Stimulated activated CD4-positive, alpha-beta T cell treated with anti-CD3 and anti-CD28 coated beads, Interleukin-12 subunit alpha, Interleukin-12 subunit beta, amount 100 ng/mL, for 24 hours (primary cell): ENCODE results near the gene SCNN1B.
"Not testable (repeated sequence)": the region's sequence is repeated elsewhere in the genome, so short reads cannot be mapped to it uniquely, and the experiment has no call there.

Experiments
- DNase-seq, 2 experiments: peaks; one replicate each; pipeline ENCODE4 v3.0.0-alpha.2; 2020; ENCODE audit warnings: low read depth in 2 of 2

Gene SCNN1B

DNA sequence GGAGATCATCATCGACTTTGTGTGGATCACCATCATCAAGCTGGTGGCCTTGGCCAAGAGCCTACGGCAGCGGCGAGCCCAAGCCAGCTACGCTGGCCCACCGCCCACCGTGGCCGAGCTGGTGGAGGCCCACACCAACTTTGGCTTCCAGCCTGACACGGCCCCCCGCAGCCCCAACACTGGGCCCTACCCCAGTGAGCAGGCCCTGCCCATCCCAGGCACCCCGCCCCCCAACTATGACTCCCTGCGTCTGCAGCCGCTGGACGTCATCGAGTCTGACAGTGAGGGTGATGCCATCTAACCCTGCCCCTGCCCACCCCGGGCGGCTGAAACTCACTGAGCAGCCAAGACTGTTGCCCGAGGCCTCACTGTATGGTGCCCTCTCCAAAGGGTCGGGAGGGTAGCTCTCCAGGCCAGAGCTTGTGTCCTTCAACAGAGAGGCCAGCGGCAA lies 78.4 kb downstream of the SCNN1B start:
- DNase-seq: no peak

DNA sequence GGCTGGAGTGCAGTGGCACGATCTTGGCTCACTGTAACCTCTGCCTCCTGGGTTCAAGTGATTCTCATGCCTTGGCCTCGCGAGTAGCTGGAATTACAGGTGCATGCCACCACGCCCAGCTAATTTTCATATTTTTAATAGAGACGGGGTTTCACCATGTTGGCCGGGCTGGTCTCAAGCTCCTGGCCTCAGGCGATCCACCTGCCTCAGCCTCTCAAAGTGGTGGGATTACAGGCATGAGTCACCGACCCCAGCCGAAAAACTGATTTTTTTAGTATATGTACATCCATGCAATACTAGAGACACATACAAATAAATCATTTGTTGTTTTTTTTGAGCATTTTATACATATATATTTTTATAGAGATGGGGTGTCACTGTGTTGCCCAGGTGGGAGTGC lies 79.6 kb downstream of the SCNN1B start:
- not testable (repeated sequence) for DNase-seq

DNA sequence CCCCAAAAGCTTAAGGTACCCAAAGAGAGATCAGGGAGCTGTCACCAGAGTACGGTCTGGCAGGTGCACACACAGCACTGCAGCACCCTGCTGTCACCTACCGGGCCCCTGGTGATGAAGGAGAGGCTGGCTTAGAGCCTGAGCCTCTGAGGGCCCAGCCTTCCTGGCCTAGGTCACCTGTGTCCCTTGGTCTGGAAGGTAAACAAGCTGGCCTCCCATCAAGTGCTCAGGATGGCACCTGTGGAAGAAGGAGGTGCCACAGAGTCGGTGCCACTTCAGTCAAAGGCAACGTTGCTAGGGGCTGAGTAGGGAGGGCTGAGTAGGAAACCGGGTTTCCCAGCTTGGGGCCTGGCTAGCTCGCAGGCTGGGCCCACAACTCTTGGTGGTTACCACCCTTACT lies 80.2 kb downstream of the SCNN1B start:
- no peak for DNase-seq

DNA sequence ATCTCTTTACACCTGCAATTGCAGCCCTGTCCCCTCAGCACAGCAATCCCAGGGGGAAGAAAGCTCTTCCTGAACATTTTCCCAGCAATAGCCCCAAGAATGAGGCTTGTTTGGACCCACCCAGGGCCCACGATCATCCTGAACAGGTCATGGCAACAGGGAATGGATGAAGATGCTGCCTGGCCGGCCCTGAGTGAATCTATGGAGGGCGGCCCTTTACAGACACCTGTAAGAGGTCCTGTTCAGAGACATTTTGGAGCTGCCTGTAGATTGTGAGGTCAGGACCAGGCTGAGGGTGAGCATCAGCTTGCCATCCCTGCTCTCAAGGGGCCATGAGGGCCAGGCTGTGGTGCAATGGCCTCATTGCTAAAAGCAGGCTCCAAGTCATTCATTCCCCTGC lies 81.8 kb downstream of the SCNN1B start:
- DNase-seq: no peak

DNA sequence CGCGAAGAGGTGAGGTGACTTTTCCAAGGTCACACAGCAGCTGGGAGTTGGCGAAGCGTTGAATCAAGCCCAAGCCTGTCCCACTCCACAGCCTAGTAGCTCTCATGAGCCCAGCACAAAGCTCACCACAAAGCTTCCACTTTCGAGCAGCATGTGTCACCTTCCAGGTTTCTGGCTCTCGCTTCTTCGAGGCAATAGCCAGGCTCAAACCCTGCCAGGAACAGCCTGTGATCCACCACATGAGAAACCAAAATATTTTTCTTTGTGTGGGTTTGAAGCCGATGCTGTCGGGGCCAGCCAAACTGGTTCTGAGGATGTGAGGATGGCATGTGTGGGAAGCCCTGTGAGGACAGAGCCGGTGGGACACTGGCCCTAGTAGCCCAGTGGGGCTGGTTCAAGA lies 82.8 kb downstream of the SCNN1B start:
- DNase-seq: no peak

DNA sequence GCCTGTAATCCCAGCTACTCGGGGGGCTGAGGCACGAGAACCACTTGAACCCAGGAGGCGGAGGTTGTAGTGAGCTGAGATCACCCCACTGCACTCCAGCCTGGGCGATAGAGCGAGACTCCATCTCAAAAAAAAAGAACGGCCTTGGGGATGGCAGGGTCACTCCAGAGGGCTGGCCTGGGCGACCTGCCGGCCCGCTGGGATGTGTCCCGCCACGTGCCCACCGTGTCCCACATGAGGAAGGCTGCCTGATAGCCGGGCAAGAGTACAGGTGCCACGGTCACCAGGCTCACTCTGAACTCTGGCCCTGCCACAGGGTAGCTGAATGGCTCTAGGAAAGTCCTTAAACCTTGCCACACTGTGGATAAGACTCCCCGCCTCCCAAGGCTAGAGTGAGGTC lies 83.3 kb downstream of the SCNN1B start:
- no peak for DNase-seq

DNA sequence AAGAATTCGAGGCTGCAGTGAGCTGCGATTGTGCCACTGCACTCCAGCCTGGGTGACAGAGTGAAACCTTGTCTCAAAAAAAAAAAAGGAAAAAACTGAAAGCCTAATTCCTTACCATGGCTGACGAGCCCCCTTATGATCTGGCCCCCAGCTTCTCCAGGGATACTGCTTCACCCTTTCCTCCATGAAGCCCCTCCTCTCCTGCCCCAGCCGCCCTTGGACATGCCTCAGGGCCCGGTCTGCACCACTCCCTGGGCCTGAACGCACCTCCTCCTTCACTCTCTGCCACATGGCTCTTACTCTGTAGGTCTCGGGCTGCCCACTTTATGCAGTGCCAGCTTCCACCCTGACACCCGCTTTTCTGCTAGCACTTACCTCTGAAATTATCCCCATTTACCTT lies 85.6 kb downstream of the SCNN1B start:
- DNase-seq: no peak

DNA sequence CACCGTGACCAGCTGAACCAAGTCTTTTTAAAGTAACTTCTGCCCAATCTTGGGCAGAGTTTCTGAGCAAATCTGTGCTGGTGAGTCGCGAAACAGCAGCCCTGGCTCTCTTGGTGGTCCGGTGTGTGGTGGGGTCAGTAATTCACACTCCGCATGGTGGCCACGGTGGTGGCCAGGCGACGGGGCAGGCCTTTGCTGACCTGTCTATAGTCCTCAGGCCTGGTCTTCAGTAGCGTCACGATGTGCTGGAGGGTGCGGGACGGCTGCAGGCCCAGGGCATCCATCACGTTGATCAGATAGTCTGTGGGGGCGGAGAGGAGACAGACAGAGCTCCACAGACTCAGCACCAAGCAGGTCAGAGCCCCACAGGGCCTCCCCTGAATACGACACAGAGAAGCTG lies 86.7 kb downstream of the SCNN1B start:
- no peak for DNase-seq

DNA sequence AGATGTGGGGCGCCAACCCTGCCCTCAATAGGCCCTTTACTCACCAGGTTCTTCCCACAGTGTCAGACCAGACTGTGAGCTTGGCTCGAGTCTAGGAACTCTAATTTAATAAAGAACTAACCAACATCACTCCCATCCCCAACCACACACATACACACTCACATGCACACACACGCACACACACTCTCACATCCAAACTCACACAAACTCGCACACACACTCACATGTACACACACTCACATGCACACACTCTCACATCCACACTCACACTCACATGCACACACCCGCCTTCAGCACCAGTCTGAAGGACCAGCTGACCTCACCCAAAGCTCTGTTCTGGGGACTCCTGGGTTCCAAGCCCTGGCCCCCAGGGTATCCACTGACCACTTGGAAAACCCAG lies 87.1 kb downstream of the SCNN1B start:
- DNase-seq: no peak

DNA sequence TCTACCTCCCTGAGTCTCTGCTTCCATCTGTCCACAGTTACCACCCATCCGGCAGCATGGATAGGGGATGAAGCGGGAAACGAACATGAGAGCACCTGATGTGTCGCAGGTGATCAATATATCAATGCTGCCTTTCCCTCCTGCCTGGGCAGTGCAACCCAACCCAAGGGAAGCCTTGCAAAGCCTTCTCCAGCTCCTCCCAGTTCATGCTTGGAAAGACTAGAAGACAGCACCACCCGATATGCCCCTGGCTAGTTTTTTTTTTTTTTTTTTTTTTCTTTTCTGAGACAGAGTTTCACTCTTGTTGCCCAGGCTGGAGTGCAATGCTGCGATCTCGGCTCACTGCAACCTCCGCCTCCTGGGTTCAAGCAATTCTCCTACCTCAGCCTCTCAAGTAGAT lies 87.8 kb downstream of the SCNN1B start:
- DNase-seq: not testable (repeated sequence)

DNA sequence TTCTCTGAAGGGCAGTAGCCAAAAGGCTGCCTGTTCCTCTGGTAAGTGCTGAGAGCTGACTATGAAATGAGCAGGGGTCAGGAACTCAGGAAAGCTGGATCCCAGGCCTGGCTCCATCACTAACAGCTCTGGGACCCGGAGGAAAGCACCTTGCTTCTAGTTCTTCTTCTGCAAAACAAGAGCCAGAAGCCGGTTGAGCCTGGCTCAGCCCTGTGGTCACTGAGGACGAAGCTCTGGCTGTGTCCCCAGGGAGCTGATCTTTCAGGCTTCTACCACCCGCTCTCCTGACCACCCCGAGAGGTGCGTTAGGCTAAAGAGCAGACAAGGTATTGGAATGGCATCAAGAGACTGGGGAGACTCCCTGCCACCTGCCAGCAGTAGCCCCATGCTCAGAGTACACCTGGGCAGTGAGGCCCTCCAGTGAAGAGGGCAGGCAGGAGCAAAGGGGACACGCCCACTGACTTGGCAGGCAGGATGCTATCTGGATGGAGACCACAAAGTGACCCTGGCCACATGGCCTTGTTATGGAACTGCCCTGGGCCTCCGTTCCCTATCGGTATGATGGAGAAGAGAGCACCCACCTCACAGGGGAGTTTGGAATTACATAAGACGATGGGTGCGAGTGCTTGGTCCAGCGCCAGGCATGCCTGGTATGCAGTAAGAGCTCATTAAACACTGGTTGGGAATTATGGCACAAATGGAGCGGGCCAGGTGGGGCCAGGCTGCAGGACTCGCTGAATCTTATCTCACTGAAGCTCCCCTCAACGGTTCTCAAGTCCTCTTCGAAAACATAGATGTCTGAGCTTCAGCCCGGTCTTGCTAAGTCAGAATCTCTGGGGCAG lies 89.5 kb downstream of the SCNN1B start:
- no peak for DNase-seq

DNA sequence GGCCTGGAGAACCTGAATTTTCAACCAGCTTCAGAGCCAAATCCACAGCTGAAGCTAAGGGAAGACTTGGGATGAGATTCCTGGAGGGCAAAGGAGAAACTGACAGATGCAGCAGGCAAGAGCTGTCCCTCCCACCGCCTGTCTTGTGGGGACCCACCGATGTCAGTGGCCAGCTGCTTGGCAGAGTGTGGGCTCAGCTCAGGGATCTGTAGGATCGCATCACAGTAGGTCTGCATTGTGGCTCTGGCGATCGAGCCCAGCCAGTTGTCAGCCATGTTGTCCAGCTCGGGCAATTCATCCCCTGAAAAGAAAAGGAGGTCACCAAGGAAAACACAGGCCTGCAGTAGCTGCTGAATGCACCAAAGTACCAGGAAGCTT lies 90.1 kb downstream of the SCNN1B start:
- no peak for DNase-seq

DNA sequence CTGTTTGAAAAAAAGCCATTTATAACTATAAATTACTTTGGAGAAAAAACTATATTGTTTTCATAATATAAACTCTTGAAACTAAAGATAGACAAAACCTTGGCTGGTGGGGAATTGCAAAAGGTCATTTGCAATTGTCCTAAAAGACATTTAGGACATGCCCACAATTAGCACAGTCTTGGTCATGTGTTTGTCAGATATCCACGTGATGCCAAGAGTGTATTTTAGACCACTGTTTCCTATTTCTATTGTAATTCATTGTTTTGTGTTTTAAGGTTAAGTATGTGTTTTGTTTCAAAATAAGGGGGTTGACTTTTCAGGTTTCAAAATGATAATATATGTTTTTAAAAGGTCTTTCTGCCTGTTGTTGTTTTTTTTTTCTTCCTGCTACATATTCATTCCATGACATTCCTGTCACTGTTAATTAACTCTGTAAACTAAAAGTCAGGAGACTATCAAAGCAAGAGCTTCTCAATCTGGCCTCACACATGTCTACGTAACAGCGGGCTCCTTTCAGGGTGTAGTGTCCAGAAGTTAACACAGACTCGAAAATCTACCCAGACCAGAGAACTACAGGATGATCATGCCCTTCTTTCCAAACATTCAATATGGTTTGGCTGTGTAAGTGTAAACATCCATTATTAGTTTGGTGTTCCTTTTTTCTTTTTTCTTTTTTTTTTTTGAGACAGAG lies 92.2 kb downstream of the SCNN1B start:
- no peak for DNase-seq

DNA sequence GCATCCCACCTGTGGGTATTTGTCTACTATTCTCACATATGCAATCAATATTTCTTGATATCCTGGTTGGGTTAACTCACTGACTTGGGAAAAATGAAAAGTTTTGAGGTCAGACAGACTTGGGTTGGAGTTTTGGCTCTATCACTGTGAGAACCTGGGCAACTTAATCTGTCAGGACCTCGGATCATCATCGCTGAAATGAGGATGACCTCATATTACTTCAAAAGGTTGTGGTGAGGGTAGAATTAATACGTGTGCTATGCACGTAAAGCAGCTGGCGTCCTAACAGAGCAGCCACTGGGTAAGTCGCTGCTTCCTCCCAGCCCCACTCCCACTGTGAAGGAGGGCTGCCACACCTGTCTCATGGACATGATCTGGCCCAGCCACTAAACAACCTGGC lies 93.6 kb downstream of the SCNN1B start:
- no peak for DNase-seq

DNA sequence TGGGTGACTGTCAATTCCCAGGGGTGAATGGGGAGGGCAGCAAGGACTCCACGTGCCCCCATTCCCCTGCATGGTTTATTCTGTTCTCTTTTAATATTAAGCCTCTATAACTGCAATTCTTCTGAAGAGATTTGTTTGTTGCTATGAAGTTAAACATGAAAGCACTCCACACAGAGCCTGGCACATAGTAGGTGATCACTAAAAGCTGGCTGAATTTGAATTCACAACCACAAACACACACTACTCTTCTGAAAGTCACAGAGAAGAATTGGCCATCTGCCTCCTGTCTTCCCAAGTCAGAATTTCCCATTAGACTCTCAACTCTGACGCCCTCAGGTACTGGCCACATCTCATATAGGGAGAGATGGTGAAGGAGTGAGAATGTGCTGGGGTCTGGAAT lies 95.4 kb downstream of the SCNN1B start:
- no peak for DNase-seq

DNA sequence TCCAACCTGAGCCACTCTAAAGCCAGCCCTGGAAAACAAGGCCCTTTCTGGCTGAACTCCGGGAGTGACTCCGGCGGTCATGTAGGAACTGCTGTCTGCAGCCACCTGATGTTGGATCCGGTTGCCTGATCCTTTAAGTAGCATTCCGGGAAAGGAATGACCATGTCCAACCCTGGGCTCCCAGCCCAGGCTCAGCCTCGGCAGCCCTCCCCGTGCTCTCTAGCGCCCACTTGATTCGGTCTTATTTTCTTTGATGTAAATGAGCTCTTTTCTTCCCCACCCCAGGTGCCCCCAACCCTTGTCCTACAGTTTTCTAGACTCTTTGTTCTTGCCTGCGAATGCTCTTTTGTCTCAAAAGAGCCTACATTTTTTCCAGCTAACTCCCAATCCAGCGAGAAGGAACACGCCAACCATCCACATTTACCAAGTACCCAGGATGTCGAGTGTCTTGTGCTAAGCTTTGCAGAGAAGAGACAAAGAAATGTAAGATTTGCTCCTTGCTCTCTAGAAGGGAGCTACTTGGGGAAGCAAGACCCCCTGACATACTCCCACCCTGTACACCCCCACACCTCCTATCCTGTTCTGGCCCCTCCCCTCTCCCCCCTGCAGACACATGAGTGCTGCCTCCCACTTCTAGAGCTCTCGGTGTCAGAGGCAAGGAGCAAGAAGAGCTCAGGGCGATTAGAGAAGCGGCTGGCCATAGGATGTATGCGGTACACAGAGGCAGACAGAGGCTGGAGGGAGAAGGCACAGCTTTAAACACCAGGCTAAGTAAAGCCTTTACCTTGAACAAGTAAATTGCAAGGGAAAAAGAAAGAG lies 97.1 kb downstream of the SCNN1B start:
- DNase-seq: no peak

DNA sequence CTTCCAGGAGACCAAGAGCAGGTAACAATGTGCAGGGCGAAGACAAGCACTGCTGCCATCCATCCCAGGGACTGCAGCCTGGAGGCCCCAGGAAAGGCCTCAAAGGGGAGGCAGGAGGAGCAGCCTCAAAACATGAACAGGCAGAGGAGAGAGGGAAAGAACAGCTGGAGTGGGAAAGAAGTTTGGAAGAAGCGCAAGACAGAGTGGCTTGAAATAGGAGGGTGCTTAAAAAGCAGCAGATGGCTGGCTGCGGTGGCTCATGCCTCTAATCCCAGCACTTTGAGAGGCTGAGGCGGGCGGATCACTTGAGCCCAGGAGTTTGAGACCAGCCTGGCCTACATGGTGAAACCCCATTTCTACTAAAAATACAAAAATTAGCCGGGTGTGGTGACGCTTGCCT lies 98.3 kb downstream of the SCNN1B start:
- not testable (repeated sequence) for DNase-seq

DNA sequence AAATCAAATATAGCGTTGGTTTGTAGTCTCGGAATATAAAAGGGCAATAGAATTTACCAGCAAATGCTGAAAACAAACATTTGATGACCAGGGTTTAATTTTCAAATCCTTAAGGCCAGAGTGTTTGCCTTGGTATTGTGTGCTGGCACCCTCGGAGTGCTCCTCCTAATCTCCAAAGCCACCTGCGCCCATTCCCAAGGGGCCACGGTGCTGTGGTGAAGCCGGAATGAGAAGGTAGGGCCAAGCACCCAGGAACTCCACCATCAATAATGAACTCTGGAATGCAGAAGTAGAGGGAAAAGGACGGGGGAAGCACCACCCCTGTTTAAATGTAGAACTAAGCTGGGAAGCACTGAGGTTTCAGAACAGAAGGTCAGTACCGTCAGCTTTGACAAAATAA lies 99.0 kb downstream of the SCNN1B start:
- DNase-seq: no peak

DNA sequence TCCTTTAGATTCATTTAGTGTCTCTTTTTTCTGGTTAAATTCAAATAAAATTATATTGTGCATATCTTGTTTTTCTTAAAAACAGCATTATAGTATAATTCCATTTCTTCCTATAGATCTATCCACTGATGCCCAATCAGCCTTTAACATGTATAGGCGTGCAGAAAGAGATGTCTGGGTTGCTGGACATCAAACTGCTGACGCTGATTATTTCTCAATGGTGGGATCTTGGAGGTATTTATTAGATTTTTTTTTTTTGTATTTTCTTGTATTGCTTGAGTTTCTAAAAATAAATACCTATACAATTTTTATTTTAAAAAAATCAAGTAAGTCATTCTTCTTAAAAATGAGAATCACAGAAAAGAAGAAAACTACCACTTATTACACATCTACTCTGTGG lies 100.0 kb downstream of the SCNN1B start:
- no peak for DNase-seq

DNA sequence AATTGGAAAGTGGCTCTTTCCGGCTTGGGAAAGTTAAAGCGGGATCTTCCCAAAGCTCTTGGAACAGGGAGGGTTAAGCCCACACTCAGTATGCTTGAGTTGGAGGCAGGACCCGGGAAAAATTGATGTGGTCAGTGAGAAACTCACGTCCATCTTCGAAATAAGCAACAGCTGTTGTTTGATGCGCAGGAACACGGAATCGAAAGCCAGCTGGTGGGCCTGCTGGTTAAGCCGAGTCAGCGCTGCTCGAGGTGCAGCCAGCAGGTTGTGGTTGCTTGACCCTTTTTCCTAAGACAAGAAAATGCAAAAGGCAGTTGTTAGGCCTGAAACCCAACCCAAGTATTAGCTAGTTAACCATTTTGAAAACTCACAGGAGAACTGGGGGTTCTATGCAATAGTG lies 101.4 kb downstream of the SCNN1B start:
- no peak for DNase-seq

DNA sequence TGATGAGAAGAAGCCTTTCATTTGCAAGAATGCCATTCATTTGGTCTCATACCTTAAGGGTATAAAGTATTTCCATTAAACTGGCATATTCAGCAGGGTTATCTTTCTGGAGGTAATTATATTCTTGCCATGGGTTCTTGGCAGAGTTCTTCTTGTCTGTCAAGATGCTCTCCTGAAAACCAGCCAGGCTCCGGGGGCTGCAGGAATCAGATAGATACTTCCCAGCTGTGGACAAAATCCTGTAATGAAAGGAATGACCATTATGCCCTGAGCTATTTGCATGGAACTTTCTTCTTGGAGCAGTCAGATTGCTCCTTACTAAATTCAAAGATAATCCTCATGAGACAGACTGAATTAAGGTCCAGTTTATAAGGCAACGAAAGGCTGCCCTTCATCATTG lies 103.9 kb downstream of the SCNN1B start:
- no peak for DNase-seq

DNA sequence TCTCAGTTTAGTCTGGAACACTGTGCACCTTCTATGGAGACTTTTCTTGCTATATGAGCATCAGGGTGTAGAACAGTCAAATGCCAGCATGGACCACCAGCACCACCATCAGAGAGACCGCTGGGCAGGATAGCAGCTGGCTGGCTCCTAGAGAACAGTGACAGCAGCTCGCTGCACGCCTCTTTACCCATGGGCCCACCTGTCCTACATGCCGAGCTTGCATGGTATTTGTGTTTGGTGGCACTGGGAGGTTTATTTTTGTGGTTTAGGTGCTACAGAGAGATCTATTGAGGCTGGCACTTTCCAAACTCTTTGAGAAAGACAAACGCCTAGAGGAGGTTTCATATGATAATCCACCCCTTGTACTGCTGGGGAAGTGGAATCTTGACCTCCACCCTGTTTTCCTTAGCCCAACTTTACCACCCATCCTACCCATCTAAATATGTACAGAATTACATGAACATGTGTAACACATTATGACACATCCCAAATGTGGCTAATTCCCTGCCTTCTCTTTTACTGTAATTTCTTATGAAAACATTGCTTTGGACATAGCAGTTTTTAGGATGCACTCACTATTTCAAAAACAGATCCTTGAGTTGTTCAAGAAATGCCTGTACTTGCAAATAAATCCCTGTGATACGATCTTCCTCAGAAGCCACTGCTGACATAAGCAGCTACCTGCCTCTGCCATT lies 104.6 kb downstream of the SCNN1B start:
- no peak for DNase-seq
